ENCODE measurements around the gene LRRC46.

DNA sequence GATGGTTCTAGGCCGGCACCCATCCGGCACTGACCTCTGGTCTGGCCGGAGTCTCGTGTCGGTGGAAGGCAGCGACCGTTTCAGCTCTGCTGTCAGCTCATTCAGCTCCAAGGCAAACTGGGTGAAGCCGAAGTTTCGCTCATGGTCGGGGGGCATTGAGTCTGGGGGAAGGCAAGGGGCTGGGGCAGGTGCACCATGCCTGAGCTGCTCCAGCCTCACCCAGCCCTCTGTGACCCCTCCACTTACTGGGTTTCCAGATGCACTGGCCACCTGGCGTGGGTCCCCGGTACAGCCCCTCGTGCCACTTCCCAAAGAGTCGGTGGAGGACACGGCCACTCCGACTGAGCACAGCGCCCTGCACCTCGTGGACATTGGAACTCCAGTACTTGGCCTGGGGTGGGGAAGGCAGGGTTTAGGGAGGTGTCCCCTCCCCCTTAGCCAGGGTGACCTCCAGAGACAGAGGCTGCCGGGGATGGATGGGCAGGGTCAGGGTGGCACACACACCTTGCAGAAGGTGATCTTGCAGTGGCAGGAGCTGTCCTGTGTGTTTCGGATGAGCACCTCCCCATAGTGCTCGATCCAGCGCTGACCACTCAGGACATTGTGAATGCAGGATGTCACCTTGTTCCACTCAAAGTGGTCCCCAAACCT lies 22.5 kb upstream of the LRRC46 start:
- no peak for TF ChIP-seq GATA2 (IDR thresholded peaks at IDR 0.05; ENCODE audit: low read depth, low read length)
- TF ChIP-seq GATA3 (IDR thresholded peaks at IDR 0.05; ENCODE audit: low read depth, low read length): no peak
